NB4 (cell line): ENCODE data around the gene AP1M2.

Experiments used
- MAX ChIP-seq: IDR thresholded peaks from 2 replicates; pipeline ENCODE4 v1.6.1; 2011; ENCODE audit warnings: low read depth, low read length
- POLR2A ChIP-seq: IDR thresholded peaks from 2 replicates; pipeline ENCODE4 v1.6.1; 2011; ENCODE audit warnings: mild to moderate bottlenecking; ENCODE audit not compliant: insufficient read length; ENCODE audit errors: extremely low read depth
- TF ChIP-seq, protein P1 (sequence below): IDR thresholded peaks from one replicate; pipeline ENCODE4 v1.5.1; 2012; ENCODE audit warnings: low read depth, low read length

GRCh38 chr19:10580979-10581631 lies 6.0 kb downstream of the AP1M2 start:
- TF ChIP-seq, protein P1, sequence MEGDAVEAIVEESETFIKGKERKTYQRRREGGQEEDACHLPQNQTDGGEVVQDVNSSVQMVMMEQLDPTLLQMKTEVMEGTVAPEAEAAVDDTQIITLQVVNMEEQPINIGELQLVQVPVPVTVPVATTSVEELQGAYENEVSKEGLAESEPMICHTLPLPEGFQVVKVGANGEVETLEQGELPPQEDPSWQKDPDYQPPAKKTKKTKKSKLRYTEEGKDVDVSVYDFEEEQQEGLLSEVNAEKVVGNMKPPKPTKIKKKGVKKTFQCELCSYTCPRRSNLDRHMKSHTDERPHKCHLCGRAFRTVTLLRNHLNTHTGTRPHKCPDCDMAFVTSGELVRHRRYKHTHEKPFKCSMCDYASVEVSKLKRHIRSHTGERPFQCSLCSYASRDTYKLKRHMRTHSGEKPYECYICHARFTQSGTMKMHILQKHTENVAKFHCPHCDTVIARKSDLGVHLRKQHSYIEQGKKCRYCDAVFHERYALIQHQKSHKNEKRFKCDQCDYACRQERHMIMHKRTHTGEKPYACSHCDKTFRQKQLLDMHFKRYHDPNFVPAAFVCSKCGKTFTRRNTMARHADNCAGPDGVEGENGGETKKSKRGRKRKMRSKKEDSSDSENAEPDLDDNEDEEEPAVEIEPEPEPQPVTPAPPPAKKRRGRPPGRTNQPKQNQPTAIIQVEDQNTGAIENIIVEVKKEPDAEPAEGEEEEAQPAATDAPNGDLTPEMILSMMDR, result peak; percentile 100
- peak; percentile 99 for TF ChIP-seq MAX
- no peak for TF ChIP-seq POLR2A
